Measurements from ENCODE around the gene VCL. TPM values are rescaled to one million over a fixed set of nuclear protein-coding genes. Genes with fewer than 3 reads are reported as not detected.

The VCL gene
- total and polyA plus RNA-seq, 2 of the 8 experiments (the other 6 are each of a cell fraction or from before 2014, with no cell fraction given) = 119 to 377 TPM

DNA sequence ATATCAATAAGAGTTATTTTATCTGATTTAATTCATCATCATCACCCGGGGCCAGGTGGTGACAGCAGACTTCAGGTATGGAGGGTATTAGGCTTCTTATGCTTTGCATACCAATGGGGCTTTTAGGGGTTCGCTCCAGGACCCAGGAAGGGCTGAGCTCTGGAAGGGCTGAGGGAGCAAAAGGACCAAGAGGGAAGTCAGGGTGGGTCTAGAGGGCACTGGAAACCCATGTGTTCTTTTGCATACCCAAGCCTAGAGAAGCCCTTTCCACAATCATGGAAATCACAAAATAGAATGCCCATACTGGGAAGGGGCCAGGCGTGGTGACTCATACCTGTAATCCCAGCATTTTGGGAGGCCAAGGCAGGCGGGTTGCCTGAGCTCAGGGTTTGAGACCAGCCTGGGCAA is 30.9 kb upstream of the VCL start:
- FAIRE-seq = no peak
- H2BK20ac ChIP-seq (ENCODE audit: low read length) = peak overlapping the region; percentile 66
- 4% methylated on average over 4 of the region's 4 CpGs; no CpG with 5 or more reads in 1 of the 2 experiments for WGBS, 2 experiments (ENCODE audit: extremely low coverage in 1 of 2, insufficient coverage in 1 of 2, insufficient read length in 1 of 2, insufficient replicate concordance in 2 of 2, low coverage in 1 of 2, low lambda C conversion rate in 2 of 2, missing lambda C conversion rate in 1 of 2)
- H3K79me1 ChIP-seq (ENCODE audit: low read depth, low read length) = no peaks in the 10 kb centered on the region
- H3K56ac ChIP-seq (replicated peaks; ENCODE audit: insufficient read length, low read depth, low read length) = peak overlapping the region; percentile 62
- no peaks in the 10 kb centered on the region for H3K27me3 ChIP-seq (replicated peaks in 1 of 4; ENCODE audit: control insufficient read depth in 3 of 4, extremely low read depth in 1 of 4, insufficient read depth in 3 of 4, low read length in 3 of 4)
- H4K91ac ChIP-seq (replicated peaks; ENCODE audit: insufficient read length, low read length) = peak overlapping the region; percentile 87
- peak overlapping the region; percentile 84 for H3K18ac ChIP-seq (ENCODE audit: extremely low read depth, low read length)
- H3K4me1 ChIP-seq (replicated peaks in 1 of 4; ENCODE audit: control insufficient read depth in 3 of 4, insufficient read depth in 4 of 4, low read length in 3 of 4) = peaks cover 18 to 38% (median 31%) of the 10 kb centered on the region in 4 experiments
- H3K79me2 ChIP-seq (ENCODE audit: control insufficient read depth in 1 of 2, insufficient read depth in 2 of 2, low read length in 2 of 2) = no peaks in the 10 kb centered on the region
- no peak overlapping the region for H2BK15ac ChIP-seq (ENCODE audit: low read length)
- H2AFZ ChIP-seq (ENCODE audit: low read length) = no peak overlapping the region
- ChIA-PET CTCF (ENCODE audit: partially characterized antibody) (interaction anchor here (0.8 to 3.4 kb wide), 10 partner anchors 13 to 99 kb away, joined by 3 to 16 read pairs (median 4); no protein-coding TSS in a partner anchor), POLR2A (ENCODE audit: partially characterized antibody) (interaction anchor here (0.5 to 8.5 kb wide), 36 partner anchors 8 to 209 kb away, joined by 3 to 261 read pairs (median 8); partner anchors contain the start of genes PLAU and VCL)
- H3K23ac ChIP-seq (ENCODE audit: insufficient read length) = no peak overlapping the region
- H3K9me3 ChIP-seq (ENCODE audit: insufficient read depth in 2 of 2, low read depth in 1 of 2, low read length in 1 of 2) = no peaks in the 10 kb centered on the region
- H3K27ac ChIP-seq (ENCODE audit: low read depth, low read length) = peak overlapping the region; percentile 96
- H3K4me2 ChIP-seq (ENCODE audit: insufficient read depth in 1 of 2, low read depth in 2 of 2, low read length in 2 of 2) = peak overlapping the region; percentile 65 to 75
- no peak overlapping the region for H3K14ac ChIP-seq (ENCODE audit: insufficient read length)
- peak overlapping the region; percentile 98; the same call in 1 of the 2 replicates for H2AK5ac ChIP-seq (ENCODE audit: low read depth, low read length)
- H3K36me3 ChIP-seq (ENCODE audit: control insufficient read depth in 2 of 4, insufficient read depth in 4 of 4, low read length in 3 of 4) = no peaks in the 10 kb centered on the region
- peak overlapping the region; percentile 65 for H3K4ac ChIP-seq (replicated peaks; ENCODE audit: insufficient read length, low read depth, low read length)
- H3K4me3 ChIP-seq (ENCODE audit: extremely low read depth in 1 of 4, insufficient read depth in 2 of 4, low read depth in 3 of 4, low read length in 4 of 4) = peak overlapping the region in 1 of 4 experiments; percentile 38; a peak in 4 of 8 replicates
- peak overlapping the region; percentile 48; the same call in 1 of the 2 replicates for H4K8ac ChIP-seq (ENCODE audit: extremely low read depth, insufficient read depth, low read length)
- peak overlapping the region; percentile 93; the same call in 1 of the 2 replicates for H2BK12ac ChIP-seq (ENCODE audit: low read depth, low read length)
- H3K23me2 ChIP-seq (ENCODE audit: low read depth, low read length) = no peaks in the 10 kb centered on the region
- peak overlapping the region; percentile 69 for H4K5ac ChIP-seq (ENCODE audit: insufficient read length, low read depth, low read length)
- H2BK120ac ChIP-seq (replicated peaks; ENCODE audit: low read depth, low read length) = no peak overlapping the region
- DNase-seq (ENCODE audit: low read depth in 1 of 2, low spot score in 2 of 2) = peak; percentile 65 to 84
- H2BK5ac ChIP-seq (ENCODE audit: low read depth, low read length) = peak overlapping the region; percentile 100
- no peaks in the 10 kb centered on the region for H4K20me1 ChIP-seq (replicated peaks in 1 of 2; ENCODE audit: control insufficient read depth in 1 of 2, insufficient read depth in 2 of 2, low read length in 2 of 2)
- H3K9ac ChIP-seq (replicated peaks in 1 of 4; ENCODE audit: extremely low read depth in 1 of 4, low read depth in 3 of 4, low read length in 3 of 4) = peak overlapping the region in 2 of 4 experiments; percentile 55 to 69; a peak in 4 of 7 replicates
- TF ChIP-seq CHD1 (IDR thresholded peaks at IDR 0.05; ENCODE audit: low read depth, low read length) (peak; percentile 47; the same call in 1 of the 2 replicates), POLR2A (IDR thresholded peaks at IDR 0.05; ENCODE audit: control extremely low read depth in 1 of 2, low read depth in 2 of 2, low read length in 2 of 2) (peak; percentile 49 to 80), TBP (IDR thresholded peaks at IDR 0.05; ENCODE audit: low read depth, low read length) (peak; percentile 66), HDAC6 (IDR thresholded peaks at IDR 0.05; ENCODE audit: low read depth, low read length) (no peak), JUN (IDR thresholded peaks at IDR 0.05; ENCODE audit: low read depth, low read length) (peak; percentile 21; the same call in 1 of the 2 replicates), JUND (IDR thresholded peaks at IDR 0.05; ENCODE audit: low read length) (peak; percentile 85), POU5F1 (IDR thresholded peaks at IDR 0.05; ENCODE audit: low read depth, low read length) (peak; percentile 35; the same call in 1 of the 2 replicates), POLR2AphosphoS5 (IDR thresholded peaks at IDR 0.05; ENCODE audit: low read depth, low read length) (peak; percentile 63; the same call in 1 of the 2 replicates), TAF1 (IDR thresholded peaks at IDR 0.05; ENCODE audit: low read depth, low read length) (peak; percentile 56; the same call in 1 of the 2 replicates), YY1 (IDR thresholded peaks at IDR 0.05; ENCODE audit: low read depth, low read length) (peak; percentile 66; the same call in 1 of the 2 replicates), SP4 (IDR thresholded peaks at IDR 0.05; ENCODE audit: low read length) (no peak), CREB1 (IDR thresholded peaks at IDR 0.05) (peak; percentile 56; the same call in 1 of the 2 replicates), TEAD4 (IDR thresholded peaks at IDR 0.05; ENCODE audit: low read depth, low read length) (0 out of 2 replicates have a peak, but pooled peaks have one; percentile 50), NANOG (IDR thresholded peaks at IDR 0.05; ENCODE audit: insufficient read depth, low read depth, low read length, poor library complexity, severe bottlenecking) (no peak)
- TF ChIP-seq, protein P1, sequence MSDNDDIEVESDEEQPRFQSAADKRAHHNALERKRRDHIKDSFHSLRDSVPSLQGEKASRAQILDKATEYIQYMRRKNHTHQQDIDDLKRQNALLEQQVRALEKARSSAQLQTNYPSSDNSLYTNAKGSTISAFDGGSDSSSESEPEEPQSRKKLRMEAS (IDR thresholded peaks at IDR 0.05) = 0 out of 2 replicates have a peak, but pooled peaks have one; percentile 24

Data from H1 (cell line).